Measurements from ENCODE around the gene RNF157.

Gene RNF157

GRCh38 chr17:76275382-76276068 lies 35.2 kb upstream of the RNF157 start:
- no peak overlapping the region for H3K4me3 ChIP-seq (ENCODE audit: low read length)
- H3K36me3 ChIP-seq (replicated peaks; ENCODE audit: insufficient read depth, low read length), result no peaks in the 10 kb centered on the region
- no peak overlapping the region for H3K27ac ChIP-seq (ENCODE audit: low read length)
- H3K9me3 ChIP-seq (replicated peaks; ENCODE audit: insufficient read depth, low read length), result no peaks in the 10 kb centered on the region
- H4K20me1 ChIP-seq (ENCODE audit: insufficient read depth, low read length), result no peaks in the 10 kb centered on the region
- no peaks in the 10 kb centered on the region for H3K27me3 ChIP-seq (replicated peaks; ENCODE audit: insufficient read depth, low read length)
- H2AFZ ChIP-seq (ENCODE audit: low read length), result no peak overlapping the region
- H3K79me2 ChIP-seq (ENCODE audit: low read length), result no peaks in the 10 kb centered on the region; the same call in 1 of the 2 replicates
- peaks cover 35% of the 10 kb centered on the region for H3F3A ChIP-seq (ENCODE audit: insufficient read depth, low read length)
- no peak for TF ChIP-seq EZH2 (optimal IDR thresholded peaks at IDR 0.05; ENCODE audit: low read depth, low read length)
- TF ChIP-seq EZH2phosphoT487 (IDR thresholded peaks at IDR 0.05; ENCODE audit: low read length), result no peak
- no peak for TF ChIP-seq CTCF (IDR thresholded peaks at IDR 0.05; ENCODE audit: low read length)
- H3K9me2 ChIP-seq (replicated peaks; ENCODE audit: insufficient read depth, low read length), result no peaks in the 10 kb centered on the region
- DNase-seq, result no peak
- H3K4me1 ChIP-seq (ENCODE audit: low read length), result 0 out of 2 replicates have a peak, but pooled peaks cover 4% of the 10 kb centered on the region
- no peak overlapping the region for H3K4me2 ChIP-seq (ENCODE audit: low read depth, low read length)
- H3K9ac ChIP-seq (ENCODE audit: low read length), result no peak overlapping the region

GRCh38 chr17:76274112-76274956 lies 34.0 kb upstream of the RNF157 start:
- Histone ChIP-seq H3K4me3 (ENCODE audit: low read length) (no peak overlapping the region), H3F3A (ENCODE audit: insufficient read depth, low read length) (peaks cover 43% of the 10 kb centered on the region), H2AFZ (ENCODE audit: low read length) (no peak overlapping the region), H3K27ac (ENCODE audit: low read length) (no peak overlapping the region; the same call in 1 of the 2 replicates), H3K27me3 (replicated peaks; ENCODE audit: insufficient read depth, low read length) (no peaks in the 10 kb centered on the region), H3K79me2 (ENCODE audit: low read length) (peaks cover 8% of the 10 kb centered on the region), H3K9me3 (replicated peaks; ENCODE audit: insufficient read depth, low read length) (no peaks in the 10 kb centered on the region), H4K20me1 (ENCODE audit: insufficient read depth, low read length) (no peaks in the 10 kb centered on the region), H3K4me2 (ENCODE audit: low read depth, low read length) (no peak overlapping the region), H3K9ac (ENCODE audit: low read length) (no peak overlapping the region), H3K4me1 (ENCODE audit: low read length) (peaks cover 9% of the 10 kb centered on the region; the same call in 1 of the 2 replicates), H3K9me2 (replicated peaks; ENCODE audit: insufficient read depth, low read length) (no peaks in the 10 kb centered on the region), H3K36me3 (replicated peaks; ENCODE audit: insufficient read depth, low read length) (no peaks in the 10 kb centered on the region)
- no peak for DNase-seq
- TF ChIP-seq EZH2 (optimal IDR thresholded peaks at IDR 0.05; ENCODE audit: low read depth, low read length) (no peak), EZH2phosphoT487 (IDR thresholded peaks at IDR 0.05; ENCODE audit: low read length) (no peak), CTCF (IDR thresholded peaks at IDR 0.05; ENCODE audit: low read length) (no peak)

DNA sequence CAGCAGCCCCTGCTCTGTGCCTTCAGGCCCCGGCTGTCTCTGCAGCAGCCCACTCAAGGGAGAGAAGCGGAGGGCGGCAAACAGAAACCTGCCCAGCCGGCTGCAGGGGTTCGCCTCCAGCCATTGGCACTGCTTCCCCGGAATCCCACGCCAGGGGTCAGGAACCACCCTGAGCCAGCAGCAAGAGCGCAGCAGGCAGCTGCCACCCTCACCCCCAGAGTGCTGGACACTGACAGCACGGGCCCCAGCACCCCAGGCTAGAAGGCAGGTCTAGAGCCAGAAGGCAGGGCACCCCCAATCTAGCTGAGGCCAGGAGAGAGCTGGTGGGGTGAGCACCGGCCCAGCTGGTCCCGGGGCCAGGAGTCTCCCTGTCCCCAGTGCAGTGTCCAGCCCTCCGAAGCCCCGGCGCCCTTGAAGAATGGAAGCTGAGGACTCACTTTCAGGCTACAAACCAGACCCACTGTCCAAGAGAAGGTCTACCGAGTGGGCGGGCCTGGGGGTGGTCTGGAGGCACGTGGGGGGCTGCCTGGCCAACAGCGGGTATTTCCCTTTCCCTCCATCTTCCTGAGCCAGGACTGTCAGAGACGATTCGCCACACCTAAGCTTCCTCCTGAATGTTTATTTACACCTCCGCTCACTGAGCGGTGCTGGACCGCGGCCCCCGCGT lies 33.3 kb upstream of the RNF157 start:
- Histone ChIP-seq H4K20me1 (ENCODE audit: insufficient read depth, low read length) (no peaks in the 10 kb centered on the region), H3K4me2 (ENCODE audit: low read depth, low read length) (no peak overlapping the region), H2AFZ (ENCODE audit: low read length) (no peak overlapping the region)

More for the DNA sequence above, 33.3 kb upstream of the RNF157 start:
- H3K4me3 ChIP-seq (ENCODE audit: low read length), result no peak overlapping the region
- no peaks in the 10 kb centered on the region for H3K36me3 ChIP-seq (replicated peaks; ENCODE audit: insufficient read depth, low read length)
- H3K9ac ChIP-seq (ENCODE audit: low read length), result no peak overlapping the region
- H3K9me3 ChIP-seq (replicated peaks; ENCODE audit: insufficient read depth, low read length), result no peaks in the 10 kb centered on the region
- no peaks in the 10 kb centered on the region for H3K27me3 ChIP-seq (replicated peaks; ENCODE audit: insufficient read depth, low read length)
- no peak for DNase-seq
- H3K4me1 ChIP-seq (ENCODE audit: low read length), result peaks cover 14% of the 10 kb centered on the region; the same call in 1 of the 2 replicates
- H3F3A ChIP-seq (ENCODE audit: insufficient read depth, low read length), result peaks cover 49% of the 10 kb centered on the region
- peaks cover 16% of the 10 kb centered on the region for H3K79me2 ChIP-seq (ENCODE audit: low read length)
- H3K27ac ChIP-seq (ENCODE audit: low read length), result no peak overlapping the region
- no peaks in the 10 kb centered on the region for H3K9me2 ChIP-seq (replicated peaks; ENCODE audit: insufficient read depth, low read length)
- TF ChIP-seq EZH2phosphoT487 (IDR thresholded peaks at IDR 0.05; ENCODE audit: low read length), result no peak
- TF ChIP-seq CTCF (IDR thresholded peaks at IDR 0.05; ENCODE audit: low read length), result no peak
- TF ChIP-seq EZH2 (optimal IDR thresholded peaks at IDR 0.05; ENCODE audit: low read depth, low read length), result no peak

Data from MM.1S (cell line).